ENCODE data around the gene LTA. TPM values are rescaled to one million over a fixed set of nuclear protein-coding genes. Genes with fewer than 3 reads are reported as not detected.
A peak's percentile ranks its signal among the peaks of the same experiment; 100 is the strongest.

Gene LTA
- total RNA-seq, 1 donor from 2014 or later, result 0.22 TPM

- no peaks in the 10 kb centered on the region for H3K9me3 Mint-ChIP-seq
- TF ChIP-seq, protein P1, sequence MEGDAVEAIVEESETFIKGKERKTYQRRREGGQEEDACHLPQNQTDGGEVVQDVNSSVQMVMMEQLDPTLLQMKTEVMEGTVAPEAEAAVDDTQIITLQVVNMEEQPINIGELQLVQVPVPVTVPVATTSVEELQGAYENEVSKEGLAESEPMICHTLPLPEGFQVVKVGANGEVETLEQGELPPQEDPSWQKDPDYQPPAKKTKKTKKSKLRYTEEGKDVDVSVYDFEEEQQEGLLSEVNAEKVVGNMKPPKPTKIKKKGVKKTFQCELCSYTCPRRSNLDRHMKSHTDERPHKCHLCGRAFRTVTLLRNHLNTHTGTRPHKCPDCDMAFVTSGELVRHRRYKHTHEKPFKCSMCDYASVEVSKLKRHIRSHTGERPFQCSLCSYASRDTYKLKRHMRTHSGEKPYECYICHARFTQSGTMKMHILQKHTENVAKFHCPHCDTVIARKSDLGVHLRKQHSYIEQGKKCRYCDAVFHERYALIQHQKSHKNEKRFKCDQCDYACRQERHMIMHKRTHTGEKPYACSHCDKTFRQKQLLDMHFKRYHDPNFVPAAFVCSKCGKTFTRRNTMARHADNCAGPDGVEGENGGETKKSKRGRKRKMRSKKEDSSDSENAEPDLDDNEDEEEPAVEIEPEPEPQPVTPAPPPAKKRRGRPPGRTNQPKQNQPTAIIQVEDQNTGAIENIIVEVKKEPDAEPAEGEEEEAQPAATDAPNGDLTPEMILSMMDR (conservative IDR thresholded peaks at IDR 0.05), result no peak
- H3K27me3 Mint-ChIP-seq, result peaks cover 31% of the 10 kb centered on the region
- peaks cover 5% of the 10 kb centered on the region for H3K4me1 Mint-ChIP-seq (ENCODE audit: unreplicated experiment)
- H3K27ac Mint-ChIP-seq, result no peak overlapping the region
- DNase-seq (ENCODE audit: extremely low spot score, unreplicated experiment), result no peak
- no peaks in the 10 kb centered on the region for H3K36me3 Mint-ChIP-seq
- no peak overlapping the region for H3K4me3 Mint-ChIP-seq
Measured at GRCh38 chr6:31569861-31570536, 2.1 kb upstream of the LTA start.

DNA sequence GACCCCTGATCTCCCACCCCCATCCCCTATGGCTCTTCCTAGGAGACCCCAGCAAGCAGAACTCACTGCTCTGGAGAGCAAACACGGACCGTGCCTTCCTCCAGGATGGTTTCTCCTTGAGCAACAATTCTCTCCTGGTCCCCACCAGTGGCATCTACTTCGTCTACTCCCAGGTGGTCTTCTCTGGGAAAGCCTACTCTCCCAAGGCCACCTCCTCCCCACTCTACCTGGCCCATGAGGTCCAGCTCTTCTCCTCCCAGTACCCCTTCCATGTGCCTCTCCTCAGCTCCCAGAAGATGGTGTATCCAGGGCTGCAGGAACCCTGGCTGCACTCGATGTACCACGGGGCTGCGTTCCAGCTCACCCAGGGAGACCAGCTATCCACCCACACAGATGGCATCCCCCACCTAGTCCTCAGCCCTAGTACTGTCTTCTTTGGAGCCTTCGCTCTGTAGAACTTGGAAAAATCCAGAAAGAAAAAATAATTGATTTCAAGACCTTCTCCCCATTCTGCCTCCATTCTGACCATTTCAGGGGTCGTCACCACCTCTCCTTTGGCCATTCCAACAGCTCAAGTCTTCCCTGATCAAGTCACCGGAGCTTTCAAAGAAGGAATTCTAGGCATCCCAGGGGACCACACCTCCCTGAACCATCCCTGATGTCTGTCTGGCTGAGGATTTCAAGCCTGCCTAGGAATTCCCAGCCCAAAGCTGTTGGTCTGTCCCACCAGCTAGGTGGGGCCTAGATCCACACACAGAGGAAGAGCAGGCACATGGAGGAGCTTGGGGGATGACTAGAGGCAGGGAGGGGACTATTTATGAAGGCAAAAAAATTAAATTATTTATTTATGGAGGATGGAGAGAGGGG, 1.4 kb downstream of the LTA start:
- no peak overlapping the region for H3K27ac Mint-ChIP-seq
- H3K36me3 Mint-ChIP-seq, result no peaks in the 10 kb centered on the region
- H3K4me1 Mint-ChIP-seq (ENCODE audit: unreplicated experiment), result no peaks in the 10 kb centered on the region
- TF ChIP-seq, protein P1 (conservative IDR thresholded peaks at IDR 0.05), result no peak
- no peak overlapping the region for H3K4me3 Mint-ChIP-seq
- H3K9me3 Mint-ChIP-seq, result no peaks in the 10 kb centered on the region
- DNase-seq (ENCODE audit: extremely low spot score, unreplicated experiment), result no peak
- peaks cover 39% of the 10 kb centered on the region for H3K27me3 Mint-ChIP-seq

DNA sequence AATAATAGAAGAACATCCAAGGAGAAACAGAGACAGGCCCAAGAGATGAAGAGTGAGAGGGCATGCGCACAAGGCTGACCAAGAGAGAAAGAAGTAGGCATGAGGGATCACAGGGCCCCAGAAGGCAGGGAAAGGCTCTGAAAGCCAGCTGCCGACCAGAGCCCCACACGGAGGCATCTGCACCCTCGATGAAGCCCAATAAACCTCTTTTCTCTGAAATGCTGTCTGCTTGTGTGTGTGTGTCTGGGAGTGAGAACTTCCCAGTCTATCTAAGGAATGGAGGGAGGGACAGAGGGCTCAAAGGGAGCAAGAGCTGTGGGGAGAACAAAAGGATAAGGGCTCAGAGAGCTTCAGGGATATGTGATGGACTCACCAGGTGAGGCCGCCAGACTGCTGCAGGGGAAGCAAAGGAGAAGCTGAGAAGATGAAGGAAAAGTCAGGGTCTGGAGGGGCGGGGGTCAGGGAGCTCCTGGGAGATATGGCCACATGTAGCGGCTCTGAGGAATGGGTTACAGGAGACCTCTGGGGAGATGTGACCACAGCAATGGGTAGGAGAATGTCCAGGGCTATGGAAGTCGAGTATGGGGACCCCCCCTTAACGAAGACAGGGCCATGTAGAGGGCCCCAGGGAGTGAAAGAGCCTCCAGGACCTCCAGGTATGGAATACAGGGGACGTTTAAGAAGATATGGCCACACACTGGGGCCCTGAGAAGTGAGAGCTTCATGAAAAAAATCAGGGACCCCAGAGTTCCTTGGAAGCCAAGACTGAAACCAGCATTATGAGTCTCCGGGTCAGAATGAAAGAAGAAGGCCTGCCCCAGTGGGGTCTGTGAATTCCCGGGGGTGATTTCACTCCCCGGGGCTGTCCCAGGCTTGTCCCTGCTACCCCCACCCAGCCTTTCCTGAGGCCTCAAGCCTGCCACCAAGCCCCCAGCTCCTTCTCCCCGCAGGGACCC, 2.3 kb downstream of the LTA start:
- TF ChIP-seq, protein P1 (conservative IDR thresholded peaks at IDR 0.05), result no peak
- DNase-seq (ENCODE audit: extremely low spot score, unreplicated experiment), result no peak
- Mint-ChIP-seq H3K36me3 (no peaks in the 10 kb centered on the region), H3K9me3 (no peaks in the 10 kb centered on the region), H3K4me1 (ENCODE audit: unreplicated experiment) (no peaks in the 10 kb centered on the region), H3K27me3 (peaks cover 32% of the 10 kb centered on the region), H3K27ac (no peak overlapping the region), H3K4me3 (no peak overlapping the region)

GRCh38 chr6:31575335-31575901, 3.3 kb downstream of the LTA start, which contains the start of gene TNF:
Gene TNF (plus strand): TSS chr6:31575565. CDS start chr6:31575742, 177 bp downstream.
- TF ChIP-seq, protein P1 (conservative IDR thresholded peaks at IDR 0.05), result no peak
- peak within 1 kb of the TSS; percentile 4 for H3K4me3 Mint-ChIP-seq
- H3K27me3 Mint-ChIP-seq, result peaks cover 26% of the 10 kb centered on the region
- peaks cover 1% of the 10 kb centered on the region for H3K4me1 Mint-ChIP-seq (ENCODE audit: unreplicated experiment)
- no peaks in the 10 kb centered on the region for H3K9me3 Mint-ChIP-seq
- no peak for DNase-seq (ENCODE audit: extremely low spot score, unreplicated experiment)
- H3K36me3 Mint-ChIP-seq, result no peaks in the 10 kb centered on the region
- H3K27ac Mint-ChIP-seq, result no peak within 1 kb of the TSS
